ENCODE data around the gene LRP1B.

GRCh38 chr2:140863713-140864112, 1267.1 kb downstream of the LRP1B start:
- peak; percentile 22 to 40 (median 38) for TF ChIP-seq CTCF (IDR thresholded peaks at IDR 0.05)
- no peak for TF ChIP-seq POLR2A (IDR thresholded peaks at IDR 0.05)

Measured in breast epithelium (tissue), 3 donors.